ENCODE measurements around the gene HIVEP2.

The HIVEP2 gene

GRCh38 chr6:142953373-142954273 lies 8.6 kb upstream of the HIVEP2 start:
- H3K27ac ChIP-seq (ENCODE audit: low read depth, low read length): no peak overlapping the region
- H3K36me3 ChIP-seq (ENCODE audit: control insufficient read depth in 1 of 2, insufficient read depth in 2 of 2, low read length in 2 of 2): no peaks in the 10 kb centered on the region
- no peak overlapping the region for H3K9ac ChIP-seq (ENCODE audit: low read length)
- H3K4me1 ChIP-seq (ENCODE audit: control insufficient read depth in 1 of 2, insufficient read depth in 2 of 2, low read length in 2 of 2): no peaks in the 10 kb centered on the region
- H2BK5ac ChIP-seq (ENCODE audit: low read depth, low read length, poor library complexity): no peak overlapping the region
- no peak overlapping the region for H3K18ac ChIP-seq (ENCODE audit: low read length)
- no peak overlapping the region for H4K8ac ChIP-seq (ENCODE audit: low read depth, low read length)
- no peak overlapping the region for H4K12ac ChIP-seq (ENCODE audit: low read depth, low read length)
- no peaks in the 10 kb centered on the region for H3K9me3 ChIP-seq (ENCODE audit: insufficient read depth, low read depth, low read length)
- H2BK120ac ChIP-seq (ENCODE audit: insufficient read depth, low read length, poor library complexity): no peak overlapping the region
- H4K91ac ChIP-seq (ENCODE audit: low read depth, low read length): no peak overlapping the region
- H3K4ac ChIP-seq (ENCODE audit: low read depth, low read length): no peak overlapping the region
- no peak overlapping the region for H3K23ac ChIP-seq (ENCODE audit: low read length)
- H2BK12ac ChIP-seq (ENCODE audit: low read length): no peak overlapping the region
- H3K4me2 ChIP-seq (ENCODE audit: low read length): no peak overlapping the region
- H3K79me1 ChIP-seq (ENCODE audit: low read length): no peaks in the 10 kb centered on the region
- H3K14ac ChIP-seq (ENCODE audit: low read length): no peak overlapping the region
- no CpG with 5 or more reads among the region's 5 CpGs for WGBS (ENCODE audit: extremely low coverage, insufficient coverage, insufficient read length)
- H2AK5ac ChIP-seq (ENCODE audit: low read length): no peak overlapping the region
- H3K27me3 ChIP-seq (ENCODE audit: insufficient read depth, low read length): no peaks in the 10 kb centered on the region
- H3K79me2 ChIP-seq (ENCODE audit: control insufficient read depth, insufficient read depth, low read length, poor library complexity): no peaks in the 10 kb centered on the region
- no peak for DNase-seq
- H2AFZ ChIP-seq (ENCODE audit: insufficient read depth, low read length, poor library complexity): no peak overlapping the region
- H3K4me3 ChIP-seq (ENCODE audit: low read depth, low read length): no peak overlapping the region

- H3K9me3 ChIP-seq (ENCODE audit: insufficient read depth, low read depth, low read length): no peaks in the 10 kb centered on the region
- H4K8ac ChIP-seq (ENCODE audit: low read depth, low read length): no peak overlapping the region
- H3K4ac ChIP-seq (ENCODE audit: low read depth, low read length): no peak overlapping the region
- H3K27ac ChIP-seq (ENCODE audit: low read depth, low read length): no peak overlapping the region
- no CpG with 5 or more reads among the region's 3 CpGs for WGBS (ENCODE audit: extremely low coverage, insufficient coverage, insufficient read length)
- no peaks in the 10 kb centered on the region for H3K4me1 ChIP-seq (ENCODE audit: control insufficient read depth in 1 of 2, insufficient read depth in 2 of 2, low read length in 2 of 2)
- no peak overlapping the region for H3K4me2 ChIP-seq (ENCODE audit: low read length)
- no peak overlapping the region for H2AK5ac ChIP-seq (ENCODE audit: low read length)
- no peak overlapping the region for H4K91ac ChIP-seq (ENCODE audit: low read depth, low read length)
- H2AFZ ChIP-seq (ENCODE audit: insufficient read depth, low read length, poor library complexity): no peak overlapping the region
- no peaks in the 10 kb centered on the region for H3K27me3 ChIP-seq (ENCODE audit: insufficient read depth, low read length)
- no peak overlapping the region for H3K9ac ChIP-seq (ENCODE audit: low read length)
- DNase-seq: no peak
- peak overlapping the region; percentile 11 for H2BK12ac ChIP-seq (ENCODE audit: low read length)
- no peak overlapping the region for H3K18ac ChIP-seq (ENCODE audit: low read length)
- H3K23ac ChIP-seq (ENCODE audit: low read length): no peak overlapping the region
- H3K36me3 ChIP-seq (ENCODE audit: control insufficient read depth in 1 of 2, insufficient read depth in 2 of 2, low read length in 2 of 2): no peaks in the 10 kb centered on the region
- no peak overlapping the region for H2BK120ac ChIP-seq (ENCODE audit: insufficient read depth, low read length, poor library complexity)
- no peaks in the 10 kb centered on the region for H3K79me2 ChIP-seq (ENCODE audit: control insufficient read depth, insufficient read depth, low read length, poor library complexity)
- no peak overlapping the region for H2BK5ac ChIP-seq (ENCODE audit: low read depth, low read length, poor library complexity)
- H3K14ac ChIP-seq (ENCODE audit: low read length): no peak overlapping the region
- H4K12ac ChIP-seq (ENCODE audit: low read depth, low read length): no peak overlapping the region
- no peak overlapping the region for H3K4me3 ChIP-seq (ENCODE audit: low read depth, low read length)
- no peaks in the 10 kb centered on the region for H3K79me1 ChIP-seq (ENCODE audit: low read length)
Measured at GRCh38 chr6:142952614-142953013, 7.6 kb upstream of the HIVEP2 start.

- no peak overlapping the region for H2BK12ac ChIP-seq (ENCODE audit: low read length)
- H3K4me3 ChIP-seq (ENCODE audit: low read depth, low read length): no peak overlapping the region
- DNase-seq: peak; percentile 47 to 85
- H3K36me3 ChIP-seq (ENCODE audit: control insufficient read depth in 1 of 2, insufficient read depth in 2 of 2, low read length in 2 of 2): no peaks in the 10 kb centered on the region
- H3K14ac ChIP-seq (ENCODE audit: low read length): no peak overlapping the region
- H2BK120ac ChIP-seq (ENCODE audit: insufficient read depth, low read length, poor library complexity): no peak overlapping the region
- no peak overlapping the region for H4K12ac ChIP-seq (ENCODE audit: low read depth, low read length)
- no peak overlapping the region for H3K27ac ChIP-seq (ENCODE audit: low read depth, low read length)
- H3K23ac ChIP-seq (ENCODE audit: low read length): no peak overlapping the region
- no CpG with 5 or more reads among the region's 1 CpG for WGBS (ENCODE audit: extremely low coverage, insufficient coverage, insufficient read length)
- no peak overlapping the region for H3K4me2 ChIP-seq (ENCODE audit: low read length)
- H3K79me1 ChIP-seq (ENCODE audit: low read length): peaks cover 18% of the 10 kb centered on the region
- H3K27me3 ChIP-seq (ENCODE audit: insufficient read depth, low read length): no peaks in the 10 kb centered on the region
- H2AK5ac ChIP-seq (ENCODE audit: low read length): no peak overlapping the region
- H2AFZ ChIP-seq (ENCODE audit: insufficient read depth, low read length, poor library complexity): no peak overlapping the region
- no peaks in the 10 kb centered on the region for H3K4me1 ChIP-seq (ENCODE audit: control insufficient read depth in 1 of 2, insufficient read depth in 2 of 2, low read length in 2 of 2)
- H3K79me2 ChIP-seq (ENCODE audit: control insufficient read depth, insufficient read depth, low read length, poor library complexity): peaks cover 14% of the 10 kb centered on the region
- H3K18ac ChIP-seq (ENCODE audit: low read length): no peak overlapping the region
- no peak overlapping the region for H3K4ac ChIP-seq (ENCODE audit: low read depth, low read length)
- no peak overlapping the region for H3K9ac ChIP-seq (ENCODE audit: low read length)
- H4K91ac ChIP-seq (ENCODE audit: low read depth, low read length): no peak overlapping the region
- H2BK5ac ChIP-seq (ENCODE audit: low read depth, low read length, poor library complexity): no peak overlapping the region
- peaks cover 2% of the 10 kb centered on the region for H3K9me3 ChIP-seq (ENCODE audit: insufficient read depth, low read depth, low read length)
- no peak overlapping the region for H4K8ac ChIP-seq (ENCODE audit: low read depth, low read length)
Measured at GRCh38 chr6:142950291-142950690, 5.3 kb upstream of the HIVEP2 start.

- Histone ChIP-seq H2BK5ac (ENCODE audit: low read depth, low read length, poor library complexity) (no peak overlapping the region), H3K4me1 (ENCODE audit: control insufficient read depth in 1 of 2, insufficient read depth in 2 of 2, low read length in 2 of 2) (peaks cover 0 to 2% of the 10 kb centered on the region in 2 experiments), H3K23ac (ENCODE audit: low read length) (no peak overlapping the region), H3K4me3 (ENCODE audit: low read depth, low read length) (peak overlapping the region; percentile 98), H3K79me2 (ENCODE audit: control insufficient read depth, insufficient read depth, low read length, poor library complexity) (peaks cover 16% of the 10 kb centered on the region), H4K12ac (ENCODE audit: low read depth, low read length) (no peak overlapping the region), H2AFZ (ENCODE audit: insufficient read depth, low read length, poor library complexity) (no peak overlapping the region), H3K18ac (ENCODE audit: low read length) (no peak overlapping the region), H3K14ac (ENCODE audit: low read length) (no peak overlapping the region), H2BK12ac (ENCODE audit: low read length) (no peak overlapping the region), H2AK5ac (ENCODE audit: low read length) (no peak overlapping the region), H3K36me3 (ENCODE audit: control insufficient read depth in 1 of 2, insufficient read depth in 2 of 2, low read length in 2 of 2) (no peaks in the 10 kb centered on the region), H3K9ac (ENCODE audit: low read length) (no peak overlapping the region), H3K4me2 (ENCODE audit: low read length) (peak overlapping the region; percentile 100), H3K27me3 (ENCODE audit: insufficient read depth, low read length) (no peaks in the 10 kb centered on the region), H4K91ac (ENCODE audit: low read depth, low read length) (no peak overlapping the region), H3K9me3 (ENCODE audit: insufficient read depth, low read depth, low read length) (peaks cover 2% of the 10 kb centered on the region), H3K27ac (ENCODE audit: low read depth, low read length) (peak overlapping the region; percentile 85), H3K4ac (ENCODE audit: low read depth, low read length) (no peak overlapping the region), H4K8ac (ENCODE audit: low read depth, low read length) (no peak overlapping the region), H2BK120ac (ENCODE audit: insufficient read depth, low read length, poor library complexity) (no peak overlapping the region), H3K79me1 (ENCODE audit: low read length) (peaks cover 23% of the 10 kb centered on the region)
- DNase-seq: no peak
- WGBS (ENCODE audit: extremely low coverage, insufficient coverage, insufficient read length): no CpG with 5 or more reads among the region's 12 CpGs
Measured at GRCh38 chr6:142947714-142948480, 2.9 kb upstream of the HIVEP2 start.

All from trophoblast cell (in vitro differentiated cells and primary cell).